Neural cell (in vitro differentiated cells): ENCODE measurements around the gene RBM33. TPM values are rescaled to one million over a fixed set of nuclear protein-coding genes. Genes with fewer than 3 reads are reported as not detected.

ENCODE experiments used
- H2AFZ ChIP-seq: fragments of 200-600, 300-800 bp; sonication (generic), shearing (Covaris generic); 2 replicates; pipeline ENCODE4 v1.6.0; 2014; ENCODE audit warnings: low read depth, mild to moderate bottlenecking, antibody characterized with exemption, low read length, moderate library complexity
- H3F3A ChIP-seq: fragments of 200-600 bp; shearing (Covaris generic); 2 replicates; pipeline ENCODE4 v1.6.1; 2016; ENCODE audit warnings: mild to moderate bottlenecking, moderate library complexity, mixed read lengths, antibody characterized with exemption, low read length; ENCODE audit not compliant: insufficient read depth, poor library complexity, severe bottlenecking
- H3K27ac ChIP-seq: fragments of 200-600, 300-800 bp; sonication (generic), shearing (Covaris generic); 2 replicates; pipeline ENCODE4 v1.5.1; 2014; ENCODE audit warnings: mild to moderate bottlenecking, low read length, moderate library complexity
- H3K27me3 ChIP-seq: fragments of 300-800, 200-600 bp; sonication (generic), shearing (Covaris generic); 2 replicates; pipeline ENCODE4 v1.6.0; 2014; ENCODE audit warnings: mild to moderate bottlenecking, low read depth, low read length, moderate library complexity; ENCODE audit not compliant: insufficient read depth
- H3K36me3 ChIP-seq: fragments of 300-800, 200-600 bp; sonication (generic), shearing (Covaris generic); 2 replicates; pipeline ENCODE4 v1.5.1; 2014; ENCODE audit warnings: mild to moderate bottlenecking, antibody characterized with exemption, low read length, moderate library complexity; ENCODE audit not compliant: insufficient read depth
- H3K4me2 ChIP-seq: fragments of 300-800, 200-600 bp; sonication (generic), shearing (Covaris generic); 2 replicates; pipeline ENCODE4 v1.6.0; 2014; ENCODE audit warnings: mild to moderate bottlenecking, low read length
- H3K4me3 ChIP-seq: fragments of 300-800, 200-600 bp; sonication (generic), shearing (Covaris generic); 2 replicates; pipeline ENCODE4 v1.5.1; 2014; ENCODE audit warnings: mild to moderate bottlenecking, low read length, moderate library complexity
- H3K79me2 ChIP-seq: fragments of 200-600 bp; shearing (Covaris generic); replicated peaks from 2 replicates; pipeline ENCODE4 v1.6.0; 2014; ENCODE audit warnings: mild to moderate bottlenecking, low read length, moderate library complexity; ENCODE audit not compliant: insufficient read depth
- H3K9ac ChIP-seq: fragments of 300-800, 200-600 bp; sonication (generic), shearing (Covaris generic); 2 replicates; pipeline ENCODE4 v1.6.1; 2016; ENCODE audit warnings: mild to moderate bottlenecking, low read length, mixed read lengths
- H3K9me2 ChIP-seq: fragments of 200-600 bp; shearing (Covaris generic); 2 replicates; pipeline ENCODE4 v1.6.1; 2016; ENCODE audit warnings: mild to moderate bottlenecking, low read length, mixed read lengths; ENCODE audit not compliant: insufficient read depth
- H3K9me3 ChIP-seq: fragments of 200-600, 300-800 bp; sonication (generic), shearing (Covaris generic); 2 replicates; pipeline ENCODE4 v1.6.1; 2016; ENCODE audit warnings: mild to moderate bottlenecking, mixed run types, low read length, moderate library complexity, mixed read lengths
- H4K20me1 ChIP-seq: fragments of 200-600 bp; shearing (Covaris generic); 2 replicates; pipeline ENCODE4 v1.6.1; 2016; ENCODE audit warnings: mild to moderate bottlenecking, mixed run types; ENCODE audit not compliant: insufficient read depth
- EZH2 ChIP-seq: fragments of 200-600, 300-800 bp; shearing (Covaris generic), sonication (generic); IDR thresholded peaks from 2 replicates; pipeline ENCODE4 v1.6.1; 2014; ENCODE audit warnings: antibody characterized with exemption, low read length, borderline replicate concordance, mild to moderate bottlenecking; ENCODE audit not compliant: insufficient read depth, poor library complexity, severe bottlenecking
- MXI1 ChIP-seq: fragments of 450-650 bp; conservative IDR thresholded peaks from 2 replicates; pipeline ENCODE4 v1.6.1; 2014; ENCODE audit warnings: antibody characterized with exemption, mild to moderate bottlenecking; ENCODE audit not compliant: poor library complexity, severe bottlenecking
- POLR2AphosphoS5 ChIP-seq: IDR thresholded peaks from 2 replicates; pipeline ENCODE4 v1.6.1; 2012
- RAD21 ChIP-seq: fragments of 450-650 bp; conservative IDR thresholded peaks from 2 replicates; pipeline ENCODE4 v1.6.1; 2014; ENCODE audit warnings: antibody characterized with exemption, mild to moderate bottlenecking, moderate library complexity
- SMC3 ChIP-seq: fragments of 450-650 bp; conservative IDR thresholded peaks from 2 replicates; pipeline ENCODE4 v1.6.1; 2014; ENCODE audit warnings: antibody characterized with exemption, mild to moderate bottlenecking, moderate library complexity; ENCODE audit not compliant: poor library complexity
- TAF1 ChIP-seq: IDR thresholded peaks from 2 replicates; pipeline ENCODE4 v1.6.1; 2012; ENCODE audit warnings: low read depth
- polyA plus RNA-seq: library from polyadenylated mRNA; depleted of rRNA; stranded (reverse); fragments of >200 nt; gene quantifications from 2 replicates; pipeline ENCODE4 v1.2.3, GENCODE V29; 2014
- TF ChIP-seq, protein P1 (sequence below): IDR thresholded peaks from 2 replicates; pipeline ENCODE4 v1.6.1; 2012; ENCODE audit warnings: borderline replicate concordance
- TF ChIP-seq, protein P2 (sequence below): fragments of 450-650 bp; IDR thresholded peaks from 2 replicates; pipeline ENCODE4 v1.5.1; 2014; ENCODE audit warnings: antibody characterized with exemption, mild to moderate bottlenecking, moderate library complexity; ENCODE audit not compliant: poor library complexity, severe bottlenecking

RBM33 gene
- polyA plus RNA-seq, 1 donor from 2014 or later = 53.2 TPM

DNA sequence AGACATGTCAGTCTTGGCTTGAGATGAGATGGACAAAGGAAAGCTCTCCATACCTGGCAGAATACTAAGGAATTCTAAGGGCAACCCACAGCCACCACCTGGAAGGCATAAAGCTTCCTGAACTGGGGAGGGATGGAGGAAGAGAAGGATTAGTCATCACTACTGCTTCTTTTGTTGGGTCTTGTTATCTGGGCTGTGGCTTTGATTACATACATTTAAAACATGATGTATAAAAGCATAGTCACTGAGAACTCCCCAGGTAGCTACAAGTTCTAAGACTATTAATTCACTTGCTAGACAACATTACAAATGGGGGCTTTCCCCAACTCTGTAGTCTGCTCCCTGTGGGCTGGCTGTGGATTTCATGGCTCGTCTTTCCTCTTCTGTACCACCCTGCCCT lies 58.2 kb downstream of the RBM33 start:
- no peak overlapping the region for H3K27ac ChIP-seq
- H3K79me2 ChIP-seq = peaks cover 11% of the 10 kb centered on the region
- no peaks in the 10 kb centered on the region for H3F3A ChIP-seq
- no peak overlapping the region for H3K9ac ChIP-seq
- no peaks in the 10 kb centered on the region for H3K9me3 ChIP-seq
- no peak overlapping the region for H3K4me3 ChIP-seq
- no peaks in the 10 kb centered on the region for H3K9me2 ChIP-seq
- H3K36me3 ChIP-seq = peaks cover 9% of the 10 kb centered on the region
- no peaks in the 10 kb centered on the region for H3K27me3 ChIP-seq
- TF ChIP-seq TAF1 (no peak), MXI1 (no peak), EZH2 (no peak), POLR2AphosphoS5 (no peak), RAD21 (no peak), SMC3 (no peak)
- TF ChIP-seq, protein P1, sequence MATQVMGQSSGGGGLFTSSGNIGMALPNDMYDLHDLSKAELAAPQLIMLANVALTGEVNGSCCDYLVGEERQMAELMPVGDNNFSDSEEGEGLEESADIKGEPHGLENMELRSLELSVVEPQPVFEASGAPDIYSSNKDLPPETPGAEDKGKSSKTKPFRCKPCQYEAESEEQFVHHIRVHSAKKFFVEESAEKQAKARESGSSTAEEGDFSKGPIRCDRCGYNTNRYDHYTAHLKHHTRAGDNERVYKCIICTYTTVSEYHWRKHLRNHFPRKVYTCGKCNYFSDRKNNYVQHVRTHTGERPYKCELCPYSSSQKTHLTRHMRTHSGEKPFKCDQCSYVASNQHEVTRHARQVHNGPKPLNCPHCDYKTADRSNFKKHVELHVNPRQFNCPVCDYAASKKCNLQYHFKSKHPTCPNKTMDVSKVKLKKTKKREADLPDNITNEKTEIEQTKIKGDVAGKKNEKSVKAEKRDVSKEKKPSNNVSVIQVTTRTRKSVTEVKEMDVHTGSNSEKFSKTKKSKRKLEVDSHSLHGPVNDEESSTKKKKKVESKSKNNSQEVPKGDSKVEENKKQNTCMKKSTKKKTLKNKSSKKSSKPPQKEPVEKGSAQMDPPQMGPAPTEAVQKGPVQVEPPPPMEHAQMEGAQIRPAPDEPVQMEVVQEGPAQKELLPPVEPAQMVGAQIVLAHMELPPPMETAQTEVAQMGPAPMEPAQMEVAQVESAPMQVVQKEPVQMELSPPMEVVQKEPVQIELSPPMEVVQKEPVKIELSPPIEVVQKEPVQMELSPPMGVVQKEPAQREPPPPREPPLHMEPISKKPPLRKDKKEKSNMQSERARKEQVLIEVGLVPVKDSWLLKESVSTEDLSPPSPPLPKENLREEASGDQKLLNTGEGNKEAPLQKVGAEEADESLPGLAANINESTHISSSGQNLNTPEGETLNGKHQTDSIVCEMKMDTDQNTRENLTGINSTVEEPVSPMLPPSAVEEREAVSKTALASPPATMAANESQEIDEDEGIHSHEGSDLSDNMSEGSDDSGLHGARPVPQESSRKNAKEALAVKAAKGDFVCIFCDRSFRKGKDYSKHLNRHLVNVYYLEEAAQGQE = no peak
- TF ChIP-seq, protein P2, sequence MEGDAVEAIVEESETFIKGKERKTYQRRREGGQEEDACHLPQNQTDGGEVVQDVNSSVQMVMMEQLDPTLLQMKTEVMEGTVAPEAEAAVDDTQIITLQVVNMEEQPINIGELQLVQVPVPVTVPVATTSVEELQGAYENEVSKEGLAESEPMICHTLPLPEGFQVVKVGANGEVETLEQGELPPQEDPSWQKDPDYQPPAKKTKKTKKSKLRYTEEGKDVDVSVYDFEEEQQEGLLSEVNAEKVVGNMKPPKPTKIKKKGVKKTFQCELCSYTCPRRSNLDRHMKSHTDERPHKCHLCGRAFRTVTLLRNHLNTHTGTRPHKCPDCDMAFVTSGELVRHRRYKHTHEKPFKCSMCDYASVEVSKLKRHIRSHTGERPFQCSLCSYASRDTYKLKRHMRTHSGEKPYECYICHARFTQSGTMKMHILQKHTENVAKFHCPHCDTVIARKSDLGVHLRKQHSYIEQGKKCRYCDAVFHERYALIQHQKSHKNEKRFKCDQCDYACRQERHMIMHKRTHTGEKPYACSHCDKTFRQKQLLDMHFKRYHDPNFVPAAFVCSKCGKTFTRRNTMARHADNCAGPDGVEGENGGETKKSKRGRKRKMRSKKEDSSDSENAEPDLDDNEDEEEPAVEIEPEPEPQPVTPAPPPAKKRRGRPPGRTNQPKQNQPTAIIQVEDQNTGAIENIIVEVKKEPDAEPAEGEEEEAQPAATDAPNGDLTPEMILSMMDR = no peak
- H4K20me1 ChIP-seq = no peaks in the 10 kb centered on the region
- no peak overlapping the region for H2AFZ ChIP-seq
- no peak overlapping the region for H3K4me2 ChIP-seq

GRCh38 chr7:155705623-155706360 lies 61.3 kb downstream of the RBM33 start:
- H3K27ac ChIP-seq = no peak overlapping the region
- no peaks in the 10 kb centered on the region for H3K9me2 ChIP-seq
- H3K9ac ChIP-seq = no peak overlapping the region
- H4K20me1 ChIP-seq = no peaks in the 10 kb centered on the region
- H3K79me2 ChIP-seq = no peaks in the 10 kb centered on the region
- H3K9me3 ChIP-seq = no peaks in the 10 kb centered on the region
- H3K27me3 ChIP-seq = no peaks in the 10 kb centered on the region
- TF ChIP-seq TAF1 = no peak
- TF ChIP-seq EZH2 = no peak
- TF ChIP-seq RAD21 = no peak
- TF ChIP-seq, protein P2 = no peak
- TF ChIP-seq POLR2AphosphoS5 = no peak
- TF ChIP-seq, protein P1 = no peak
- no peak overlapping the region for H3K4me2 ChIP-seq
- no peaks in the 10 kb centered on the region for H3F3A ChIP-seq
- H3K4me3 ChIP-seq = no peak overlapping the region
- peaks cover 9% of the 10 kb centered on the region for H3K36me3 ChIP-seq
- no peak overlapping the region for H2AFZ ChIP-seq
